ENCODE measurements around the gene MATN3. TPM values are rescaled to one million over a fixed set of nuclear protein-coding genes. Genes with fewer than 3 reads are reported as not detected.

The MATN3 gene
- total RNA-seq, 4 donors from 2014 or later = 0.11 to 1.5 (median 0.60) TPM

GRCh38 chr2:20044778-20045177 lies 32.3 kb upstream of the MATN3 start:
- 66 to 72% methylated on average over 4 of the region's 4 CpGs for WGBS, 2 donors
- TF ChIP-seq POLR2A (IDR thresholded peaks at IDR 0.05) (no peak), CTCF (IDR thresholded peaks at IDR 0.05) (no peak)
- no peak for DNase-seq (ENCODE audit: low spot score in 2 of 2)
- intact Hi-C loops (cut with DNase I; ENCODE audit: low total_unique reads) = no loop called here
- H3K4me3 ChIP-seq (ENCODE audit: low read depth, poor library complexity, severe bottlenecking) = no peak overlapping the region

- no peak for DNase-seq (ENCODE audit: low spot score in 2 of 2)
- TF ChIP-seq CTCF (IDR thresholded peaks at IDR 0.05) (no peak), POLR2A (IDR thresholded peaks at IDR 0.05) (no peak)
- no peak overlapping the region for H3K4me3 ChIP-seq (ENCODE audit: low read depth, poor library complexity, severe bottlenecking)
- intact Hi-C loops (cut with DNase I; ENCODE audit: low total_unique reads) = no loop called here
- WGBS, 2 donors = 18 to 63% methylated on average over 2 of the region's 2 CpGs
These were observed 30.1 kb upstream of the MATN3 start for GRCh38 chr2:20042531-20042930.

- 53 to 59% methylated on average over 8 of the region's 8 CpGs for WGBS, 2 donors
- intact Hi-C loops (cut with DNase I; ENCODE audit: low total_unique reads) = no loop called here
- no peak for TF ChIP-seq CTCF (IDR thresholded peaks at IDR 0.05)
- no peak for TF ChIP-seq POLR2A (IDR thresholded peaks at IDR 0.05)
- no peak for DNase-seq (ENCODE audit: low spot score in 2 of 2)
- no peak overlapping the region for H3K4me3 ChIP-seq (ENCODE audit: low read depth, poor library complexity, severe bottlenecking)
These were observed 28.2 kb upstream of the MATN3 start for GRCh38 chr2:20040489-20041172.

- intact Hi-C loops (cut with DNase I; ENCODE audit: low total_unique reads) = no loop called here
- TF ChIP-seq POLR2A (IDR thresholded peaks at IDR 0.05) = no peak
- TF ChIP-seq CTCF (IDR thresholded peaks at IDR 0.05) = no peak
- no peak overlapping the region for H3K4me3 ChIP-seq (ENCODE audit: low read depth, poor library complexity, severe bottlenecking)
- WGBS, 2 donors = 66 to 73% methylated on average over 2 of the region's 2 CpGs
- no peak for DNase-seq (ENCODE audit: low spot score in 2 of 2)
These were observed 25.2 kb upstream of the MATN3 start for GRCh38 chr2:20037660-20038059.

- DNase-seq (ENCODE audit: low spot score in 2 of 2) = no peak
- TF ChIP-seq POLR2A (IDR thresholded peaks at IDR 0.05) = no peak
- no peak for TF ChIP-seq CTCF (IDR thresholded peaks at IDR 0.05)
- intact Hi-C loops (cut with DNase I; ENCODE audit: low total_unique reads) = no loop called here
- H3K4me3 ChIP-seq (ENCODE audit: low read depth, poor library complexity, severe bottlenecking) = no peak overlapping the region
- WGBS, 2 donors = 81 to 82% methylated on average over 4 of the region's 4 CpGs
These were observed 23.6 kb upstream of the MATN3 start for GRCh38 chr2:20035955-20036666.

Measured in lower leg skin (tissue), 4 donors.